Astrocyte of the cerebellum (primary cell): Measurements from ENCODE around the gene SSBP1.
"Not testable (repeated sequence)": the region's sequence is repeated elsewhere in the genome, so short reads cannot be mapped to it uniquely, and the experiment has no call there.

ENCODE experiments used
- DNase-seq: peaks from one replicate; pipeline ENCODE4 v3.0.0-alpha.2; 2011; ENCODE audit warnings: low read depth
- H3K4me3 ChIP-seq: 2 replicates; pipeline ENCODE4 v1.5.1; 2011; ENCODE audit warnings: mild to moderate bottlenecking, low read depth, low read length, moderate library complexity
- CTCF ChIP-seq: IDR thresholded peaks from 2 replicates; pipeline ENCODE4 v1.5.1; 2012; ENCODE audit warnings: low read length, low read depth, moderate library complexity, mild to moderate bottlenecking; ENCODE audit errors: missing control alignments
- in situ Hi-C: cut with HindIII; loops from 2 replicates; pipeline ENCODE4 v1.10.0; 2017; ENCODE audit warnings: low sequenced_read_pairs

The SSBP1 gene

GRCh38 chr7:141748396-141748795 is 10.2 kb downstream of the SSBP1 start:
- TF ChIP-seq CTCF, result no peak
- DNase-seq, result no peak
- in situ Hi-C loops, result no loop called here
- H3K4me3 ChIP-seq, result no peak overlapping the region

- in situ Hi-C loops, H3K4me3 ChIP-seq, DNase-seq: not testable (repeated sequence)
Measured at GRCh38 chr7:141751904-141752303, 13.7 kb downstream of the SSBP1 start.

GRCh38 chr7:141752634-141753033 is 14.5 kb downstream of the SSBP1 start:
- TF ChIP-seq CTCF, result peak; percentile 11
- in situ Hi-C loops, result no loop called here
- DNase-seq, result no peak
- no peak overlapping the region for H3K4me3 ChIP-seq

GRCh38 chr7:141754939-141755338 is 16.8 kb downstream of the SSBP1 start:
- H3K4me3 ChIP-seq, result no peak overlapping the region
- no peak for DNase-seq
- in situ Hi-C loops, result no loop called here
- TF ChIP-seq CTCF, result peak; percentile 27

GRCh38 chr7:141763797-141764196 is 25.6 kb downstream of the SSBP1 start, which contains the start of gene TAS2R3:
Gene TAS2R3, plus strand, starts transcription at chr7:141764097. Its CDS starts 62 bp downstream, at chr7:141764159.
- no peak for DNase-seq
- no peak for TF ChIP-seq CTCF
- H3K4me3 ChIP-seq, result no peak within 1 kb of the TSS
- in situ Hi-C loops, result no loop called here

GRCh38 chr7:141770083-141770583 is 32.0 kb downstream of the SSBP1 start:
- DNase-seq, in situ Hi-C loops, H3K4me3 ChIP-seq: not testable (repeated sequence)

- H3K4me3 ChIP-seq, result no peak within 1 kb of the TSS
- TF ChIP-seq CTCF, result no peak
- no peak for DNase-seq
- in situ Hi-C loops, result no loop called here
Measured at GRCh38 chr7:141776374-141776773, 38.2 kb downstream of the SSBP1 start, which contains the start of gene TAS2R4. Gene TAS2R4, plus strand, starts transcription at chr7:141776674. Its CDS starts 1,815 bp downstream, at chr7:141778489.
